Stomach smooth muscle (tissue), 2 donors: ENCODE results near the gene TANK.
A peak's percentile ranks its signal among the peaks of the same experiment; 100 is the strongest.

Source experiments
- H3K27ac ChIP-seq: one replicate; pipeline ENCODE4 v1.7.0; 2013; ENCODE audit warnings: mild to moderate bottlenecking, low read length, inconsistent platforms
- H3K27me3 ChIP-seq, 2 donors: one replicate each; pipeline ENCODE4 v1.7.0; 2013; ENCODE audit warnings: low read length in 2 of 2; ENCODE audit not compliant: insufficient read depth in 2 of 2, control insufficient read depth in 1 of 2
- H3K36me3 ChIP-seq, 2 donors: one replicate each; pipeline ENCODE4 v1.7.0; 2013; ENCODE audit warnings: low read length in 2 of 2; ENCODE audit not compliant: control insufficient read depth in 2 of 2, insufficient read depth in 2 of 2
- H3K4me1 ChIP-seq: one replicate; pipeline ENCODE4 v1.7.0; 2013; ENCODE audit warnings: low read length; ENCODE audit not compliant: control insufficient read depth, insufficient read depth
- H3K4me3 ChIP-seq, 2 donors: one replicate each; pipeline ENCODE4 v1.7.0; 2013; ENCODE audit warnings: low read length in 2 of 2
- H3K9ac ChIP-seq, 2 donors: one replicate each; pipeline ENCODE4 v1.7.0; 2013; ENCODE audit warnings: low read length in 2 of 2, mild to moderate bottlenecking in 1 of 2
- H3K9me3 ChIP-seq, 2 donors: one replicate each; pipeline ENCODE4 v1.7.0; 2013; ENCODE audit warnings: low read length in 2 of 2; ENCODE audit not compliant: control insufficient read depth in 2 of 2
- donor health status: healthy.
- donor health status: Pancreatic carcinoma.

TANK gene

GRCh38 chr2:161233858-161234431 is 73.7 kb downstream of the TANK start:
- peaks cover 2 to 3% of the 10 kb centered on the region in 2 donors for H3K36me3 ChIP-seq
- no peak overlapping the region for H3K27ac ChIP-seq
- no peak overlapping the region for H3K4me3 ChIP-seq
- no peaks in the 10 kb centered on the region for H3K9me3 ChIP-seq
- no peaks in the 10 kb centered on the region for H3K27me3 ChIP-seq
- H3K4me1 ChIP-seq: peaks cover 6% of the 10 kb centered on the region
- no peak overlapping the region for H3K9ac ChIP-seq

GRCh38 chr2:161234627-161235026 is 74.4 kb downstream of the TANK start:
- Histone ChIP-seq H3K9ac (no peak overlapping the region), H3K4me3 (no peak overlapping the region), H3K27me3 (no peaks in the 10 kb centered on the region), H3K27ac (no peak overlapping the region), H3K36me3 (peaks cover 2% of the 10 kb centered on the region in 2 donors), H3K4me1 (peaks cover 6% of the 10 kb centered on the region), H3K9me3 (no peaks in the 10 kb centered on the region)

GRCh38 chr2:161237392-161238264 is 77.4 kb downstream of the TANK start:
- Histone ChIP-seq H3K9me3 (no peaks in the 10 kb centered on the region), H3K27me3 (no peaks in the 10 kb centered on the region), H3K4me3 (peak overlapping the region; percentile 81 to 94), H3K36me3 (no peaks in the 10 kb centered on the region), H3K4me1 (peaks cover 6% of the 10 kb centered on the region), H3K9ac (peak overlapping the region; percentile 58 to 75), H3K27ac (peak overlapping the region; percentile 26)

- no peaks in the 10 kb centered on the region for H3K9me3 ChIP-seq
- H3K4me3 ChIP-seq: peak overlapping the region; percentile 81 to 94
- peak overlapping the region; percentile 26 for H3K27ac ChIP-seq
- H3K9ac ChIP-seq: peak overlapping the region; percentile 58 to 75
- no peaks in the 10 kb centered on the region for H3K27me3 ChIP-seq
- peaks cover 6% of the 10 kb centered on the region for H3K4me1 ChIP-seq
- H3K36me3 ChIP-seq: no peaks in the 10 kb centered on the region
These were observed 78.0 kb downstream of the TANK start for GRCh38 chr2:161238265-161238559.

- no peaks in the 10 kb centered on the region for H3K36me3 ChIP-seq
- no peaks in the 10 kb centered on the region for H3K27me3 ChIP-seq
- H3K27ac ChIP-seq: no peak overlapping the region
- peak overlapping the region; percentile 30 to 51 for H3K9ac ChIP-seq
- no peaks in the 10 kb centered on the region for H3K9me3 ChIP-seq
- H3K4me1 ChIP-seq: peaks cover 6% of the 10 kb centered on the region
- peak overlapping the region; percentile 81 to 94 for H3K4me3 ChIP-seq
These were observed 78.5 kb downstream of the TANK start for GRCh38 chr2:161238560-161239325.

- H3K27ac ChIP-seq: no peak overlapping the region
- H3K27me3 ChIP-seq: no peaks in the 10 kb centered on the region
- H3K4me3 ChIP-seq: peak overlapping the region; percentile 19 to 81
These were observed 79.3 kb downstream of the TANK start for GRCh38 chr2:161239326-161240109.

GRCh38 chr2:161241894-161242293 is 81.7 kb downstream of the TANK start:
- Histone ChIP-seq H3K27ac (no peak overlapping the region), H3K9me3 (no peaks in the 10 kb centered on the region), H3K4me1 (peaks cover 6% of the 10 kb centered on the region)

More at GRCh38 chr2:161239326-161240109, 79.3 kb downstream of the TANK start:
- Histone ChIP-seq H3K9me3 (no peaks in the 10 kb centered on the region), H3K4me1 (peaks cover 6% of the 10 kb centered on the region), H3K36me3 (no peaks in the 10 kb centered on the region), H3K9ac (peak overlapping the region in 1 of 2 donors; percentile 15)

GRCh38 chr2:161243312-161243711 is 83.1 kb downstream of the TANK start:
- no peaks in the 10 kb centered on the region for H3K9me3 ChIP-seq
- no peak overlapping the region for H3K4me3 ChIP-seq
- H3K27me3 ChIP-seq: no peaks in the 10 kb centered on the region
- H3K4me1 ChIP-seq: no peaks in the 10 kb centered on the region
- no peak overlapping the region for H3K9ac ChIP-seq
- H3K36me3 ChIP-seq: no peaks in the 10 kb centered on the region
- no peak overlapping the region for H3K27ac ChIP-seq

More at GRCh38 chr2:161241894-161242293, 81.7 kb downstream of the TANK start:
- no peaks in the 10 kb centered on the region for H3K27me3 ChIP-seq
- no peak overlapping the region for H3K4me3 ChIP-seq
- no peak overlapping the region for H3K9ac ChIP-seq
- H3K36me3 ChIP-seq: no peaks in the 10 kb centered on the region

GRCh38 chr2:161243905-161244304 is 83.7 kb downstream of the TANK start:
- Histone ChIP-seq H3K27ac (no peak overlapping the region), H3K4me1 (no peaks in the 10 kb centered on the region), H3K4me3 (no peak overlapping the region), H3K36me3 (no peaks in the 10 kb centered on the region), H3K9ac (no peak overlapping the region), H3K27me3 (no peaks in the 10 kb centered on the region), H3K9me3 (no peaks in the 10 kb centered on the region)
